B cell (primary cell): ENCODE results near the gene TBKBP1. TPM values are rescaled to one million over a fixed set of nuclear protein-coding genes. Genes with fewer than 3 reads are reported as not detected.

Experiments
- ATAC-seq: fragments of 200-7000 bp; cut with Tn5 transposase; one replicate; pipeline ENCODE4 v1.10.0; 2021; ENCODE audit warnings: low read depth, mild to moderate bottlenecking, moderate number of reproducible peaks, moderate library complexity
- CTCF ChIA-PET: fragments of 350-600 bp; sonication (Branson Sonifier 250); formaldehyde crosslinking; loops from one replicate; lab custom pipeline; 2021; ENCODE audit warnings: antibody characterized with exemption, inconsistent platforms; lab: Charles Lee
- POLR2A ChIA-PET: fragments of 350-600 bp; sonication (Branson Sonifier 250); formaldehyde crosslinking; loops from one replicate; lab custom pipeline; 2021; ENCODE audit warnings: antibody characterized with exemption; lab: Charles Lee
- DNase-seq: peaks from one replicate; pipeline ENCODE4 v3.0.0; 2013
- H2AFZ ChIP-seq: 2 replicates; pipeline ENCODE4 v1.6.1; 2012; ENCODE audit warnings: mild to moderate bottlenecking, low read depth, low read length; ENCODE audit not compliant: insufficient read depth, poor library complexity, severe bottlenecking
- H3K27ac ChIP-seq, 2 donors: 1 replicate in 1 of 2; 2 replicates in 1 of 2; pipeline ENCODE4 v1.5.1; 2012 to 2013; ENCODE audit warnings: low read length in 2 of 2, mild to moderate bottlenecking in 2 of 2, moderate library complexity in 1 of 2
- H3K27me3 ChIP-seq, 4 experiments: fragments of 200-600 bp in 1 of 4; sonication (generic) in 1 of 4; replicated peaks in 1 of 4; 1 replicate in 2 of 4; 2 replicates in 2 of 4; pipeline versions ENCODE4 v1.6.1 to v1.7.0; 2013 to 2016; ENCODE audit warnings: low read length in 3 of 4, mild to moderate bottlenecking in 2 of 4, mixed read lengths in 1 of 4, moderate library complexity in 1 of 4; ENCODE audit not compliant: insufficient read depth in 4 of 4, control insufficient read depth in 3 of 4; ENCODE audit errors: control extremely low read depth in 1 of 4
- H3K36me3 ChIP-seq, 2 experiments: replicated peaks in 1 of 2; 1 replicate in 1 of 2; 2 replicates in 1 of 2; pipeline versions ENCODE4 v1.6.1 to v1.7.1; 2013; ENCODE audit warnings: low read length in 1 of 2; ENCODE audit not compliant: insufficient read depth in 2 of 2, control insufficient read depth in 1 of 2; ENCODE audit errors: control extremely low read depth in 1 of 2, extremely low read depth in 1 of 2
- H3K4me1 ChIP-seq, 2 donors: fragments of 200-600 bp in 1 of 2; sonication (generic) in 1 of 2; 1 replicate in 1 of 2; 2 replicates in 1 of 2; pipeline versions ENCODE4 v1.5.1 to v1.6.1; 2013 to 2017; ENCODE audit warnings: low read length in 2 of 2; ENCODE audit not compliant: control insufficient read depth in 2 of 2, insufficient read depth in 2 of 2
- H3K4me2 ChIP-seq: replicated peaks from 2 replicates; pipeline ENCODE3; 2012; ENCODE audit warnings: mild to moderate bottlenecking, low read depth, low read length; ENCODE audit not compliant: poor library complexity, severe bottlenecking
- H3K4me3 ChIP-seq, 5 experiments: fragments of 200-600 bp in 1 of 5; sonication (generic) in 1 of 5; 1 replicate in 3 of 5; 2 replicates in 2 of 5; pipeline versions ENCODE4 v1.5.1 to v1.7.0; 2011 to 2016; ENCODE audit warnings: low read length in 4 of 5, mild to moderate bottlenecking in 4 of 5, low read depth in 2 of 5, control low read depth in 1 of 5, moderate library complexity in 1 of 5; ENCODE audit not compliant: insufficient read depth in 1 of 5; ENCODE audit errors: control extremely low read depth in 1 of 5, extremely low read depth in 1 of 5
- H3K79me2 ChIP-seq: fragments of 200-600 bp; sonication (generic); one replicate; pipeline ENCODE4 v1.6.0; 2016; ENCODE audit warnings: low read length; ENCODE audit not compliant: control insufficient read depth, insufficient read depth
- H3K9ac ChIP-seq: fragments of 200-600 bp; sonication (generic); 2 replicates; pipeline ENCODE4 v1.6.1; 2017; ENCODE audit warnings: mild to moderate bottlenecking, low read length, moderate library complexity
- H3K9me3 ChIP-seq, 3 donors: one replicate each; pipeline versions ENCODE4 v1.6.1 to v1.7.1; 2013; ENCODE audit warnings: low read length in 2 of 3; ENCODE audit not compliant: control insufficient read depth in 2 of 3, insufficient read depth in 1 of 3; ENCODE audit errors: control extremely low read depth in 1 of 3
- H4K20me1 ChIP-seq: 2 replicates; pipeline ENCODE4 v1.6.0; 2012; ENCODE audit warnings: mild to moderate bottlenecking, low read length; ENCODE audit not compliant: insufficient read depth, control insufficient read depth, poor library complexity, severe bottlenecking
- H3K27ac Mint-ChIP-seq: one replicate; pipeline ENCODE4 v1.8.0; 2021; ENCODE audit warnings: mixed read lengths
- H3K27me3 Mint-ChIP-seq: one replicate; pipeline ENCODE4 v1.8.0; 2021; ENCODE audit warnings: mixed read lengths
- H3K4me1 Mint-ChIP-seq: one replicate; pipeline ENCODE4 v1.8.0; 2021; ENCODE audit warnings: mixed read lengths
- H3K4me3 Mint-ChIP-seq: one replicate; pipeline ENCODE4 v1.8.0; 2021; ENCODE audit warnings: mixed read lengths
- H3K9me3 Mint-ChIP-seq: one replicate; pipeline ENCODE4 v1.8.0; 2022; ENCODE audit warnings: mixed read lengths; ENCODE audit not compliant: insufficient read depth
- EZH2 ChIP-seq: IDR thresholded peaks from 2 replicates; pipeline ENCODE4 v1.6.1; 2012; ENCODE audit warnings: borderline replicate concordance, low read depth, mild to moderate bottlenecking, moderate library complexity, low read length; ENCODE audit not compliant: insufficient read depth, poor library complexity, severe bottlenecking
- WGBS: methylation state at CpG from one replicate; pipeline ENCODE4 v1.1.5; 2013; ENCODE audit warnings: missing lambda C conversion rate; ENCODE audit not compliant: insufficient coverage; 5-methylcytosine and 5-hydroxymethylcytosine counted together
- intact Hi-C: fragments of 100-400 bp; cut with micrococcal nuclease; formaldehyde crosslinking; loops from one replicate; pipeline ENCODE4 v1.10.0; 2022
- polyA plus RNA-seq: library from polyadenylated mRNA; depleted of rRNA; stranded (reverse); fragments of >200 nt; gene quantifications from 2 replicates; pipeline ENCODE4 v1.2.3, GENCODE V29; 2012
- total RNA-seq, 2 donors: library from RNA; stranded (reverse); fragments of 120-200 nt in 1 of 2; gene quantifications; 1 replicate in 1 of 2; 2 replicates in 1 of 2; pipeline versions ENCODE4 v1.2.3 to v1.2.4, GENCODE V29; 2013 to 2022
- TF ChIP-seq, protein P1 (sequence below): fragments of 200-600 bp; IDR thresholded peaks from one replicate; pipeline ENCODE4 v1.8.0; 2022; ENCODE audit warnings: antibody characterized with exemption, mild to moderate bottlenecking

Gene TBKBP1
- total and polyA plus RNA-seq, 2 donors (not counting 1 experiment from before 2014, with no cell fraction given) = 6.6 to 8.4 TPM

GRCh38 chr17:47714773-47715396 is 20.9 kb downstream of the TBKBP1 start:
- Mint-ChIP-seq H3K27me3 (no peaks in the 10 kb centered on the region), H3K4me1 (peaks cover 83% of the 10 kb centered on the region), H3K9me3 (no peaks in the 10 kb centered on the region), H3K27ac (peak overlapping the region; percentile 83), H3K4me3 (peak overlapping the region; percentile 70)
- H3K4me2 ChIP-seq = peak overlapping the region; percentile 68
- peaks cover 77 to 86% of the 10 kb centered on the region in 2 donors for H3K4me1 ChIP-seq
- DNase-seq (peak; percentile 50), ATAC-seq (peak; percentile 67)
- intact Hi-C loops = loop anchor here (2.0 kb wide), 2 partner anchors 16 to 18 kb away; partner anchors contain the start of gene TBX21
- H3K79me2 ChIP-seq = no peaks in the 10 kb centered on the region
- 47% methylated on average over 2 of the region's 6 CpGs for WGBS
- no peaks in the 10 kb centered on the region for H3K36me3 ChIP-seq
- H3K9me3 ChIP-seq = no peaks in the 10 kb centered on the region
- no peaks in the 10 kb centered on the region for H4K20me1 ChIP-seq
- H3K27ac ChIP-seq = peak overlapping the region in 1 of 2 donors; percentile 34
- ChIA-PET POLR2A (no interaction called here), CTCF (interaction anchor here (0.8 to 5.1 kb wide), 5 partner anchors 8 to 18 kb away, joined by 3 to 44 read pairs (median 7); partner anchors contain the start of gene TBX21)
- H2AFZ ChIP-seq = peak overlapping the region; percentile 30
- no peaks in the 10 kb centered on the region for H3K27me3 ChIP-seq
- no peak for TF ChIP-seq EZH2
- TF ChIP-seq, protein P1, sequence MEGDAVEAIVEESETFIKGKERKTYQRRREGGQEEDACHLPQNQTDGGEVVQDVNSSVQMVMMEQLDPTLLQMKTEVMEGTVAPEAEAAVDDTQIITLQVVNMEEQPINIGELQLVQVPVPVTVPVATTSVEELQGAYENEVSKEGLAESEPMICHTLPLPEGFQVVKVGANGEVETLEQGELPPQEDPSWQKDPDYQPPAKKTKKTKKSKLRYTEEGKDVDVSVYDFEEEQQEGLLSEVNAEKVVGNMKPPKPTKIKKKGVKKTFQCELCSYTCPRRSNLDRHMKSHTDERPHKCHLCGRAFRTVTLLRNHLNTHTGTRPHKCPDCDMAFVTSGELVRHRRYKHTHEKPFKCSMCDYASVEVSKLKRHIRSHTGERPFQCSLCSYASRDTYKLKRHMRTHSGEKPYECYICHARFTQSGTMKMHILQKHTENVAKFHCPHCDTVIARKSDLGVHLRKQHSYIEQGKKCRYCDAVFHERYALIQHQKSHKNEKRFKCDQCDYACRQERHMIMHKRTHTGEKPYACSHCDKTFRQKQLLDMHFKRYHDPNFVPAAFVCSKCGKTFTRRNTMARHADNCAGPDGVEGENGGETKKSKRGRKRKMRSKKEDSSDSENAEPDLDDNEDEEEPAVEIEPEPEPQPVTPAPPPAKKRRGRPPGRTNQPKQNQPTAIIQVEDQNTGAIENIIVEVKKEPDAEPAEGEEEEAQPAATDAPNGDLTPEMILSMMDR = no peak
- H3K4me3 ChIP-seq = peak overlapping the region in 2 of 5 experiments; percentile 5 to 15
- H3K9ac ChIP-seq = peak overlapping the region; percentile 29

GRCh38 chr17:47715669-47716325 is 21.8 kb downstream of the TBKBP1 start:
- no peak for DNase-seq
- Histone ChIP-seq H3K9ac (no peak overlapping the region), H3K4me1 (peaks cover 81 to 96% of the 10 kb centered on the region in 2 donors), H2AFZ (no peak overlapping the region), H3K27me3 (peaks cover 0 to 3% (median 0%) of the 10 kb centered on the region in 4 experiments), H3K79me2 (no peaks in the 10 kb centered on the region), H4K20me1 (no peaks in the 10 kb centered on the region), H3K4me3 (no peak overlapping the region), H3K4me2 (peak overlapping the region; percentile 68), H3K36me3 (no peaks in the 10 kb centered on the region), H3K9me3 (no peaks in the 10 kb centered on the region), H3K27ac (peak overlapping the region in 1 of 2 donors; percentile 34)
- 40% methylated on average over 2 of the region's 10 CpGs for WGBS
- intact Hi-C loops = loop anchor here (2.0 kb wide), 2 partner anchors 17 kb away; partner anchors contain the start of gene TBX21
- Mint-ChIP-seq H3K4me3 (peak overlapping the region; percentile 70), H3K9me3 (no peaks in the 10 kb centered on the region), H3K27ac (peak overlapping the region; percentile 76), H3K4me1 (peaks cover 92% of the 10 kb centered on the region), H3K27me3 (peaks cover under 1% of the 10 kb centered on the region)
- CTCF ChIA-PET = interaction anchor here (0.6 to 5.1 kb wide), 6 partner anchors 9 to 91 kb away, joined by 3 to 44 read pairs (median 6); partner anchors contain the start of gene TBX21
- POLR2A ChIA-PET = interaction anchor here (0.5 to 1.1 kb wide), 2 partner anchors 17 to 444 kb away, joined by 3 to 4 read pairs; no protein-coding TSS in a partner anchor
- TF ChIP-seq EZH2 = no peak
- TF ChIP-seq, protein P1 = no peak
- ATAC-seq = no peak
